Prostate gland (tissue), 2 donors: ENCODE results near the gene PEAK1. TPM values are rescaled to one million over a fixed set of nuclear protein-coding genes. Genes with fewer than 3 reads are reported as not detected.

ENCODE experiments used
- DNase-seq: peaks from one replicate; pipeline ENCODE4 v3.0.0-alpha.2; 2019; ENCODE audit warnings: low spot score
- H3K27ac ChIP-seq, 2 donors: fragments of 200-600 bp; sonication (generic); 2 replicates each; pipeline ENCODE4 v1.5.1; 2017 to 2019
- H3K27me3 ChIP-seq: fragments of 200-600 bp; sonication (generic); replicated peaks from 2 replicates; pipeline ENCODE4 v1.5.1; 2019; ENCODE audit not compliant: insufficient read depth
- H3K36me3 ChIP-seq, 2 donors: fragments of 200-600 bp; sonication (generic); 1 replicate in 1 of 2; 2 replicates in 1 of 2; pipeline versions ENCODE4 v1.5.1 to v1.8.1; 2017 to 2019
- H3K4me1 ChIP-seq: fragments of 200-600 bp; sonication (generic); replicated peaks from 2 replicates; pipeline ENCODE4 v1.5.1; 2019
- H3K4me3 ChIP-seq, 2 donors: fragments of 200-600 bp; sonication (generic); 2 replicates each; pipeline ENCODE4 v1.5.1; 2017 to 2019
- H3K9me3 ChIP-seq: fragments of 200-600 bp; sonication (generic); 2 replicates; pipeline ENCODE4 v1.5.1; 2017
- POLR2A ChIP-seq: fragments of 450-650 bp; IDR thresholded peaks from one replicate; pipeline ENCODE4 v1.6.1; 2016; ENCODE audit warnings: antibody characterized with exemption, mild to moderate bottlenecking
- POLR2AphosphoS5 ChIP-seq: sonication (generic); formaldehyde crosslinking; IDR thresholded peaks from one replicate; pipeline ENCODE4 v1.6.1; 2017; ENCODE audit warnings: antibody characterized with exemption
- WGBS: methylation state at CpG from one replicate; pipeline ENCODE4 v1.1.5; 2018; 5-methylcytosine and 5-hydroxymethylcytosine counted together
- intact Hi-C: fragments of 100-400 bp; cut with DNase I; formaldehyde crosslinking; loops from one replicate; pipeline ENCODE4 v1.14.2; 2022
- total RNA-seq, 2 donors: library from RNA; depleted of rRNA; stranded (reverse); fragments of >200 nt; gene quantifications; one replicate each; pipeline ENCODE4 v1.1.0, GENCODE V29; 2016
- TF ChIP-seq, protein P1 (sequence below), 4 experiments: fragments of 200-600 bp in 2 of 4; fragments of 450-650 bp in 2 of 4; sonication (generic) in 2 of 4; IDR thresholded peaks; 1 replicate in 3 of 4; 2 replicates in 1 of 4; pipeline ENCODE4 v1.5.1; 2016 to 2019; ENCODE audit warnings: antibody characterized with exemption in 4 of 4, mild to moderate bottlenecking in 2 of 4, moderate library complexity in 2 of 4

Gene PEAK1
- total RNA-seq, 2 donors from 2014 or later = 11.3 to 108 TPM

GRCh38 chr15:77398927-77399326 is 21.0 kb downstream of the PEAK1 start:
- intact Hi-C loops = no loop called here
- no peaks in the 10 kb centered on the region for H3K36me3 ChIP-seq
- H3K27me3 ChIP-seq = no peaks in the 10 kb centered on the region
- no peaks in the 10 kb centered on the region for H3K4me1 ChIP-seq
- no peaks in the 10 kb centered on the region for H3K9me3 ChIP-seq
- no peak overlapping the region for H3K4me3 ChIP-seq
- whole genome bisulfite sequencing = 91% methylated on average over 1 of the region's 1 CpG
- TF ChIP-seq POLR2A (no peak), POLR2AphosphoS5 (no peak)
- DNase-seq = no peak
- H3K27ac ChIP-seq = no peak overlapping the region

DNA sequence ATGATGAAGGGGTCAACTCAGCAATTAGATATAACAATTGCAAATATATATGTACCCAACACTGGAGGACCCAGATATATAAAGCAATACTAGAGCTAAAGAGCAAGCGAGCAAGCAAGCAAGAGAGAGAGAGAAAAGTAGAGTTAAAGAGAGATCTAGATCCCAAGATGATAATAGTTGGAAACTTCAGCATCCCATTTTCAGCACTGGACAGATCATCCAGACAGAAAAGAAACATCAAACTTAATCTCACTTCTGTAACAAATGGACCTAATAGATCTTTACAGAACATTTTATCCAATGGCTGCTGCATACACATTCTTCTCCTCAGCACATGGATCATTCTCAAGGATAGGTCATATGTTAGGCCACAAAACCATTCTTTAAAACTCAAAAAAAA is 23.2 kb downstream of the PEAK1 start:
- Histone ChIP-seq H3K27ac (no peak overlapping the region), H3K4me1 (no peaks in the 10 kb centered on the region), H3K9me3 (no peaks in the 10 kb centered on the region), H3K27me3 (no peaks in the 10 kb centered on the region), H3K4me3 (no peak overlapping the region), H3K36me3 (no peaks in the 10 kb centered on the region)
- intact Hi-C loops = no loop called here
- DNase-seq = no peak
- TF ChIP-seq, protein P1, sequence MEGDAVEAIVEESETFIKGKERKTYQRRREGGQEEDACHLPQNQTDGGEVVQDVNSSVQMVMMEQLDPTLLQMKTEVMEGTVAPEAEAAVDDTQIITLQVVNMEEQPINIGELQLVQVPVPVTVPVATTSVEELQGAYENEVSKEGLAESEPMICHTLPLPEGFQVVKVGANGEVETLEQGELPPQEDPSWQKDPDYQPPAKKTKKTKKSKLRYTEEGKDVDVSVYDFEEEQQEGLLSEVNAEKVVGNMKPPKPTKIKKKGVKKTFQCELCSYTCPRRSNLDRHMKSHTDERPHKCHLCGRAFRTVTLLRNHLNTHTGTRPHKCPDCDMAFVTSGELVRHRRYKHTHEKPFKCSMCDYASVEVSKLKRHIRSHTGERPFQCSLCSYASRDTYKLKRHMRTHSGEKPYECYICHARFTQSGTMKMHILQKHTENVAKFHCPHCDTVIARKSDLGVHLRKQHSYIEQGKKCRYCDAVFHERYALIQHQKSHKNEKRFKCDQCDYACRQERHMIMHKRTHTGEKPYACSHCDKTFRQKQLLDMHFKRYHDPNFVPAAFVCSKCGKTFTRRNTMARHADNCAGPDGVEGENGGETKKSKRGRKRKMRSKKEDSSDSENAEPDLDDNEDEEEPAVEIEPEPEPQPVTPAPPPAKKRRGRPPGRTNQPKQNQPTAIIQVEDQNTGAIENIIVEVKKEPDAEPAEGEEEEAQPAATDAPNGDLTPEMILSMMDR (IDR thresholded peaks at IDR 0.05) = no peak
- no peak for TF ChIP-seq POLR2A
- TF ChIP-seq POLR2AphosphoS5 = no peak
- WGBS = 98% methylated on average over 1 of the region's 1 CpG

DNA sequence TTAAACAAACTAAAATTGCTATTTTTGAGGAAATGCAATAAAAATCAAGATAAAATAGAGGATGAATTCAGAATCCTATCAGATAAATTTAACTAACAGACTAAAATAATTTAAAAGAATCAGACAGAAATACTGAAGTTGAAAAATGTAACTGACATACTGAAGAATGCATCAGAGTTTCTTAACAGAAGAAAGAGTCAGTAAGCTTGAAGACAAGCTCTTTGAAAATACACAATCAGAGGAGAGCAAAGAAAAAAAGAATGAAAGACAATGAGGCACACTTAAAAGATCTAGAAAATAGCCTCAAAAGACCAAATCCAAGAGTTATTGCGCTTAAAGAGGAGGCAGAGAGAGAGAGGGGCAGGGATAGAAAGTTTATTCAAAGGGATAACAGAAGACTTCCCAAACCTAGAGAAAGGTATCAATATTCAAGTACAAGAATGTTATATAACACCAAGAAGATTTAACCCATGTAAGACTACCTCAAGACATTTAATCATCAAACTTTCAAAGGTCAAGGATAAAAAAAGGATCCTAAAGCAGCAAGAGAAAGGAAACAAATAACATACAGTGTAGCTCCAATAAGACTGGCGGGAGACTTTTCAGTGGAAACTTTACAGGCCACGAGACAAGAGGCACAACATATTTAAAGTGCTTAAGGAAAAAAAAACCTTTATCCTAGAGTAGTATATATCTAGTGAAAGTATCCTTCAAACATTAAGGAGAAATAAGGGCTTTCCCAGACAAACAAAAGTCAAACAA is 24.7 kb downstream of the PEAK1 start:
- Histone ChIP-seq H3K4me3 (no peak overlapping the region), H3K9me3 (no peaks in the 10 kb centered on the region), H3K27ac (no peak overlapping the region), H3K27me3 (no peaks in the 10 kb centered on the region), H3K4me1 (no peaks in the 10 kb centered on the region), H3K36me3 (no peaks in the 10 kb centered on the region)
- no peak for DNase-seq
- TF ChIP-seq POLR2AphosphoS5 (no peak), POLR2A (no peak)
- TF ChIP-seq, protein P1 (IDR thresholded peaks at IDR 0.05) = no peak
- 96% methylated on average over 3 of the region's 3 CpGs for WGBS
- intact Hi-C loops = no loop called here

DNA sequence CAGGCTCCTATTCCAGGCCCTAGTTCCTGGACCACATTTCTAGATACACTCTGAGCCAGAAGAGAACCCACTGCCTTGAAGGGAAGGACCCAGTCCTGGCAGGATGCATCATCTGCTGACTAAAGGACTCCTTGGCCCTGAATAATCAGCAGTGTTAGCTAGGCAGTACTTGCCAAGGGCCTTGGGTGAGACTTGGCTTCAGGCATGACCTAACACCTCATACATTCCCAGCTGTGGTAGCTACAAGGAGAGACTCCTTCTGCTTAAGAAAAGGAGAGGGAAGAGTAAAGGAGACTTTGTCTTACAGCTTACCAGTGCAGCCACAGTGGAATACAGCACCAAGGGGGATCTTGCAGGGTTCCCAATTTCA is 26.4 kb downstream of the PEAK1 start:
- no peak overlapping the region for H3K4me3 ChIP-seq
- no peaks in the 10 kb centered on the region for H3K9me3 ChIP-seq
- no peaks in the 10 kb centered on the region for H3K36me3 ChIP-seq
- no peak overlapping the region for H3K27ac ChIP-seq
- intact Hi-C loops = no loop called here
- DNase-seq = no peak
- H3K27me3 ChIP-seq = no peaks in the 10 kb centered on the region
- no peaks in the 10 kb centered on the region for H3K4me1 ChIP-seq
- TF ChIP-seq, protein P1 (IDR thresholded peaks at IDR 0.05) = no peak
- no peak for TF ChIP-seq POLR2A
- no peak for TF ChIP-seq POLR2AphosphoS5

- TF ChIP-seq POLR2A (no peak), POLR2AphosphoS5 (no peak)
- TF ChIP-seq, protein P1 (IDR thresholded peaks at IDR 0.05) = no peak
- H3K36me3 ChIP-seq = no peaks in the 10 kb centered on the region
- WGBS = 95% methylated on average over 7 of the region's 7 CpGs
- no peaks in the 10 kb centered on the region for H3K27me3 ChIP-seq
- no peak overlapping the region for H3K4me3 ChIP-seq
- H3K9me3 ChIP-seq = no peaks in the 10 kb centered on the region
- DNase-seq = no peak
- no peak overlapping the region for H3K27ac ChIP-seq
- intact Hi-C loops = no loop called here
- H3K4me1 ChIP-seq = no peaks in the 10 kb centered on the region
These were observed 27.0 kb downstream of the PEAK1 start for GRCh38 chr15:77392762-77393470.
